Psoas muscle (tissue), 8 donors: ENCODE results near the gene AKIRIN2. TPM values are rescaled to one million over a fixed set of nuclear protein-coding genes. Genes with fewer than 3 reads are reported as not detected.

Experiments used
- ATAC-seq, 4 donors: fragments of 200-7000 bp; cut with Tn5 transposase; one replicate each; pipeline ENCODE4 v1.9.1; 2020; ENCODE audit warnings: moderate library complexity in 3 of 4, mild to moderate bottlenecking in 2 of 4
- DNase-seq, 2 donors: peaks; one replicate each; pipeline ENCODE4 v3.0.0-alpha.2; 2020
- H3K27ac ChIP-seq: fragments of 200-600 bp; one replicate; pipeline ENCODE4 v1.8.0; 2022
- H3K27me3 ChIP-seq, 3 donors: fragments of 200-600 bp in 1 of 3; one replicate each; pipeline versions ENCODE4 v1.6.1 to v1.8.0; 2013 to 2022; ENCODE audit warnings: low read length in 2 of 3, mild to moderate bottlenecking in 2 of 3, moderate library complexity in 1 of 3; ENCODE audit not compliant: insufficient read depth in 3 of 3
- H3K36me3 ChIP-seq, 2 donors: fragments of 200-600 bp in 1 of 2; one replicate each; pipeline versions ENCODE4 v1.6.1 to v1.8.0; 2013 to 2022; ENCODE audit warnings: low read depth in 1 of 2, mild to moderate bottlenecking in 1 of 2, moderate library complexity in 1 of 2; ENCODE audit not compliant: insufficient read depth in 1 of 2
- H3K4me1 ChIP-seq: fragments of 200-600 bp; one replicate; pipeline ENCODE4 v1.8.0; 2022
- H3K4me3 ChIP-seq: fragments of 200-600 bp; one replicate; pipeline ENCODE4 v1.8.0; 2022; ENCODE audit warnings: mild to moderate bottlenecking
- H3K9me3 ChIP-seq: fragments of 200-600 bp; one replicate; pipeline ENCODE4 v1.8.0; 2022
- CTCF ChIP-seq: fragments of 200-600 bp; IDR thresholded peaks from one replicate; pipeline ENCODE4 v1.8.0; 2022; ENCODE audit warnings: antibody characterized with exemption
- WGBS, 3 donors: extraction: QIAGEN DNeasy Blood & Tissue Kit; methylation state at CpG; one replicate each; pipeline versions ENCODE4 v1.1.6 to v1.1.7; 2013; 5-methylcytosine and 5-hydroxymethylcytosine counted together
- intact Hi-C, 2 donors: fragments of 100-400 bp; cut with DNase I; formaldehyde crosslinking; loops; one replicate each; pipeline versions ENCODE4 v1.11.0 to v1.14.2; 2022
- polyA plus RNA-seq, 3 donors: library from polyadenylated mRNA; stranded (reverse); fragments of 200-250 nt; gene quantifications; one replicate each; pipeline ENCODE4 v1.2.3, GENCODE V29; 2013
- total RNA-seq, 4 donors: library from RNA; stranded (reverse); fragmentation: NEBNext Ultra II Directional in 2 of 4; extraction: Animal tissue kit (Norgen Biotek cat#: 25700) in 2 of 4; gene quantifications; one replicate each; pipeline versions ENCODE4 v1.2.1 to v1.2.4, GENCODE V29; 2021 to 2023
- donor health status: healthy with polysubstance abuse.
- donor health status: DM: no; HTN: no; CAD: no; lungs with moderate emphysema.
- donor health status: Bipolar disorder and iron deficiency.
- donor health status: healthy.
- donor health status: DM: yes; HTN: yes; CAD: no.
- donor health status: DM: no; HTN: no; CAD: no.
- donor health status: DM: no; HTN: no; CAD: no.
- donor health status: DM: yes; HTN: yes; CAD: no.

Gene AKIRIN2
- total and polyA plus RNA-seq, 7 donors: 65.0 to 188 (median 127) TPM

GRCh38 chr6:87743454-87743853 is 41.4 kb upstream of the AKIRIN2 start:
- ATAC-seq (no peak), DNase-seq (no peak)
- TF ChIP-seq CTCF: no peak
- WGBS, 3 donors: 58 to 74% (median 59%) methylated on average over 2 of the region's 2 CpGs
- H3K36me3 ChIP-seq: no peaks in the 10 kb centered on the region
- no peaks in the 10 kb centered on the region for H3K4me1 ChIP-seq
- H3K27me3 ChIP-seq: no peaks in the 10 kb centered on the region
- intact Hi-C loops: loop anchor here in 1 of 2 donors (5.0 kb wide), 1 partner anchor 54 kb away; no protein-coding TSS in a partner anchor
- H3K9me3 ChIP-seq: no peaks in the 10 kb centered on the region
- no peak overlapping the region for H3K27ac ChIP-seq
- H3K4me3 ChIP-seq: no peak overlapping the region

GRCh38 chr6:87742106-87742505 is 40.1 kb upstream of the AKIRIN2 start:
- H3K9me3 ChIP-seq: no peaks in the 10 kb centered on the region
- DNase-seq (no peak), ATAC-seq (no peak)
- intact Hi-C loops: loop anchor here in 1 of 2 donors (5.0 kb wide), 1 partner anchor 55 kb away; no protein-coding TSS in a partner anchor
- no peak overlapping the region for H3K4me3 ChIP-seq
- H3K4me1 ChIP-seq: no peaks in the 10 kb centered on the region
- H3K27me3 ChIP-seq: no peaks in the 10 kb centered on the region
- TF ChIP-seq CTCF: no peak
- H3K27ac ChIP-seq: no peak overlapping the region
- no peaks in the 10 kb centered on the region for H3K36me3 ChIP-seq
- 48 to 72% (median 67%) methylated on average over 2 of the region's 2 CpGs for WGBS, 3 donors

GRCh38 chr6:87741001-87741650 is 39.1 kb upstream of the AKIRIN2 start:
- Histone ChIP-seq H3K36me3 (no peaks in the 10 kb centered on the region), H3K27me3 (no peaks in the 10 kb centered on the region), H3K9me3 (no peaks in the 10 kb centered on the region), H3K4me1 (no peaks in the 10 kb centered on the region), H3K27ac (no peak overlapping the region), H3K4me3 (no peak overlapping the region)
- no peak for TF ChIP-seq CTCF
- no peak for DNase-seq
- ATAC-seq: no peak
- intact Hi-C loops: loop anchor here in 1 of 2 donors (5.0 kb wide), 1 partner anchor 56 kb away; no protein-coding TSS in a partner anchor
- WGBS, 3 donors: 89 to 94% (median 91%) methylated on average over 9 of the region's 9 CpGs

GRCh38 chr6:87738744-87739143 is 36.7 kb upstream of the AKIRIN2 start:
- Histone ChIP-seq H3K4me1 (no peaks in the 10 kb centered on the region), H3K27me3 (no peaks in the 10 kb centered on the region), H3K27ac (no peak overlapping the region), H3K4me3 (no peak overlapping the region), H3K9me3 (no peaks in the 10 kb centered on the region), H3K36me3 (no peaks in the 10 kb centered on the region)
- intact Hi-C loops: no loop called here
- DNase-seq (no peak), ATAC-seq (no peak)
- 77 to 89% (median 80%) methylated on average over 4 of the region's 4 CpGs for WGBS, 3 donors
- no peak for TF ChIP-seq CTCF

GRCh38 chr6:87738000-87738399 is 36.0 kb upstream of the AKIRIN2 start:
- WGBS, 3 donors: 82 to 95% (median 85%) methylated on average over 3 of the region's 3 CpGs
- no peak for DNase-seq
- Histone ChIP-seq H3K4me1 (no peaks in the 10 kb centered on the region), H3K9me3 (no peaks in the 10 kb centered on the region), H3K27me3 (no peaks in the 10 kb centered on the region), H3K4me3 (no peak overlapping the region), H3K27ac (no peak overlapping the region), H3K36me3 (no peaks in the 10 kb centered on the region)
- intact Hi-C loops: no loop called here
- no peak for ATAC-seq
- no peak for TF ChIP-seq CTCF
